K562 (cell line): Measurements from ENCODE around the gene DCPS. TPM values are rescaled to one million over a fixed set of nuclear protein-coding genes. Genes with fewer than 3 reads are reported as not detected.
A peak's percentile ranks its signal among the peaks of the same experiment; 100 is the strongest.

Experiments used
- ATAC-seq: fragments of 200-7000 bp; cut with Tn5 transposase; 3 replicates; pipeline ENCODE4 v1.9.1; 2020; ENCODE audit warnings: moderate library complexity
- BruUV-seq: library from RNA; stranded (reverse); fragments of 400-500 nt; replicated peaks from 2 replicates; lab custom pipeline; 2021; lab: Mats Ljungman, UMichigan
- CTCF ChIA-PET: fragments of 300-600 bp; formaldehyde crosslinking; extraction: SDS; loops from one replicate; lab custom pipeline; 2021; ENCODE audit warnings: low intra/inter-chr PET ratio; lab: Yijun Ruan, JAX
- POLR2A ChIA-PET: fragments of 300-600, 350-650 bp; sonication (Branson Sonifier 250); formaldehyde crosslinking; extraction: SDS; loops from one replicate; lab custom pipeline; 2021; ENCODE audit warnings: antibody characterized with exemption, inconsistent platforms; lab: Yijun Ruan, JAX
- DNase-seq, 4 experiments: peaks; one replicate each; pipeline versions ENCODE4 v3.0.0 to v3.0.0-alpha.2; 2011 to 2018; ENCODE audit warnings: low spot score in 3 of 4, mixed read lengths in 3 of 4; ENCODE audit errors: extremely low read depth in 1 of 4
- FAIRE-seq: peaks from 2 replicates; lab custom pipeline; 2011; peaks lifted over from hg19 to GRCh38; lab: Jason Lieb, UNC
- H2AFZ ChIP-seq: 2 replicates; pipeline ENCODE4 v1.6.0; 2011; ENCODE audit warnings: low read depth, low read length, control low read depth, inconsistent platforms
- H3K27ac ChIP-seq: fragments of 200-600 bp; 3 replicates; pipeline ENCODE4 v1.8.0; 2011; ENCODE audit warnings: low read depth, mild to moderate bottlenecking, control low read depth, inconsistent platforms, low read length, moderate library complexity, mixed read lengths; ENCODE audit errors: extremely low read depth
- H3K27me3 ChIP-seq, 2 experiments: fragments of 300-600 bp in 1 of 2; 2 replicates in 1 of 2; 3 replicates in 1 of 2; pipeline versions ENCODE4 v1.6.0 to v1.8.0; 2011; ENCODE audit warnings: inconsistent platforms in 2 of 2, low read length in 2 of 2, mild to moderate bottlenecking in 1 of 2, mixed read lengths in 1 of 2, moderate library complexity in 1 of 2; ENCODE audit not compliant: control insufficient read depth in 2 of 2, insufficient read depth in 2 of 2
- H3K36me3 ChIP-seq: fragments of 300-600 bp; 3 replicates; pipeline ENCODE4 v1.8.0; 2011; ENCODE audit warnings: mild to moderate bottlenecking, low read length, inconsistent platforms; ENCODE audit not compliant: control insufficient read depth, insufficient read depth
- H3K4me1 ChIP-seq, 2 experiments: fragments of 200-600 bp in 1 of 2; replicated peaks in 1 of 2; 2 replicates in 1 of 2; 3 replicates in 1 of 2; pipeline versions ENCODE4 v1.5.1 to v1.8.0; 2011; ENCODE audit warnings: inconsistent platforms in 2 of 2, low read length in 2 of 2, mild to moderate bottlenecking in 1 of 2, mixed read lengths in 1 of 2, moderate library complexity in 1 of 2; ENCODE audit not compliant: control insufficient read depth in 2 of 2, insufficient read depth in 2 of 2
- H3K4me2 ChIP-seq: 2 replicates; pipeline ENCODE4 v1.6.1; 2011; ENCODE audit warnings: low read length, control low read depth, inconsistent platforms, mixed read lengths; ENCODE audit not compliant: insufficient read depth
- H3K4me3 ChIP-seq: fragments of 200-600 bp; sonication (generic), shearing (Covaris generic); 2 replicates; pipeline ENCODE4 v1.5.1; 2016; ENCODE audit warnings: control low read depth, inconsistent platforms
- H3K79me2 ChIP-seq: fragments of 200-600 bp; 3 replicates; pipeline ENCODE4 v1.8.0; 2011; ENCODE audit warnings: low read length, inconsistent platforms; ENCODE audit not compliant: control insufficient read depth, insufficient read depth
- H3K9ac ChIP-seq, 2 experiments: 2 replicates each; pipeline versions ENCODE4 v1.6.0 to v1.6.1; 2011; ENCODE audit warnings: low read depth in 2 of 2, low read length in 2 of 2, control low read depth in 1 of 2, inconsistent platforms in 1 of 2, mild to moderate bottlenecking in 1 of 2, mixed read lengths in 1 of 2; ENCODE audit not compliant: insufficient read depth in 1 of 2
- H3K9me1 ChIP-seq: one replicate; pipeline ENCODE4 v1.6.0; 2011; ENCODE audit warnings: inconsistent platforms, mild to moderate bottlenecking, low read length, moderate library complexity; ENCODE audit not compliant: control insufficient read depth, insufficient read depth
- H3K9me3 ChIP-seq: replicated peaks from 2 replicates; pipeline ENCODE4 v1.5.1; 2011; ENCODE audit warnings: low read depth, low read length, inconsistent platforms; ENCODE audit not compliant: control insufficient read depth, insufficient read depth
- H4K20me1 ChIP-seq: replicated peaks from 2 replicates; pipeline ENCODE4 v1.6.1; 2011; ENCODE audit warnings: low read length, inconsistent platforms, mixed read lengths; ENCODE audit not compliant: control insufficient read depth, insufficient read depth
- ASH1L ChIP-seq: fragments of 450-650 bp; IDR thresholded peaks from 2 replicates; pipeline ENCODE4 v1.6.1; 2018; ENCODE audit warnings: borderline replicate concordance, mild to moderate bottlenecking, low read depth; ENCODE audit not compliant: partially characterized antibody
- BRCA1 ChIP-seq, 2 experiments: fragments of 450-650 bp in 1 of 2; sonication (generic) in 1 of 2; formaldehyde crosslinking in 1 of 2; IDR thresholded peaks; 2 replicates each; pipeline versions ENCODE4 v1.5.0 to v1.6.1; 2017 to 2020; ENCODE audit warnings: mild to moderate bottlenecking in 1 of 2, missing genetic modification reagents in 1 of 2
- FOS ChIP-seq: IDR thresholded peaks from 3 replicates; pipeline ENCODE4 v1.6.1; 2011; ENCODE audit not compliant: insufficient read length; ENCODE audit errors: extremely low read depth
- HEY1 ChIP-seq: fragments of 250-450 bp; sonication (Bioruptor Pico); IDR thresholded peaks from 2 replicates; pipeline ENCODE4 v1.5.0; 2020; ENCODE audit warnings: mild to moderate bottlenecking, moderate library complexity, borderline replicate concordance
- HMG20A ChIP-seq: fragments of 450-650 bp; formaldehyde crosslinking; conservative IDR thresholded peaks from 2 replicates; pipeline ENCODE4 v1.4.0; 2020; ENCODE audit warnings: mild to moderate bottlenecking, mixed read lengths
- HMGN3 ChIP-seq: IDR thresholded peaks from 2 replicates; pipeline ENCODE4 v1.6.1; 2011; ENCODE audit warnings: borderline replicate concordance, low read depth, mild to moderate bottlenecking, mixed read lengths, low read length; ENCODE audit not compliant: insufficient read length; ENCODE audit errors: extremely low read depth
- KDM5B ChIP-seq: fragments of 200-600 bp; sonication (generic); IDR thresholded peaks from 2 replicates; pipeline ENCODE4 v1.6.1; 2012; ENCODE audit warnings: low read depth, mild to moderate bottlenecking, moderate library complexity, low read length, control low read depth, inconsistent platforms; ENCODE audit not compliant: insufficient replicate concordance
- RCOR1 ChIP-seq, 2 experiments: IDR thresholded peaks; 2 replicates each; pipeline ENCODE4 v1.6.1; 2012; ENCODE audit warnings: low read depth in 2 of 2, low read length in 2 of 2, borderline replicate concordance in 1 of 2, improper control_type of control experiment in 1 of 2
- SLC30A9 ChIP-seq: fragments of 250-450 bp; sonication (Bioruptor Pico); IDR thresholded peaks from 2 replicates; pipeline ENCODE4 v1.8.0; 2022; ENCODE audit warnings: mild to moderate bottlenecking, moderate library complexity
- WGBS: fragments of 100-300 bp; shearing (Covaris generic); methylation state at CpG from one replicate; pipeline ENCODE4 v1.1.6; 2016; ENCODE audit warnings: low coverage, mixed read lengths; ENCODE audit not compliant: insufficient coverage; ENCODE audit errors: missing lambda C conversion rate; 5-methylcytosine and 5-hydroxymethylcytosine counted together
- in situ Hi-C: fragments of 300-500 bp; cut with MboI; formaldehyde crosslinking; loops from 4 replicates; pipeline ENCODE4 v1.15.0; 2018; ENCODE audit warnings: inconsistent platforms, mixed read lengths
- intact Hi-C: fragments of 100-400 bp; cut with micrococcal nuclease; formaldehyde crosslinking; loops from 2 replicates; pipeline ENCODE4 v1.14.2; 2022
- polyA plus RNA-seq, 8 experiments: library from polyadenylated mRNA; depleted of rRNA in 4 of 8; stranded (reverse) in 5 of 8; unstranded in 3 of 8; fragments of >200 nt; fragmentation: Nextera tagmentation in 2 of 8; fragmentation: Illumina TruSeq in 1 of 8; extraction: Ambion mirVana in 2 of 8; extraction: Trizol in 1 of 8; gene quantifications; 2 replicates each; pipeline versions ENCODE4 v1.2.1 to v1.2.3, GENCODE V29; 2011 to 2014; ENCODE audit warnings: inconsistent platforms in 1 of 8, missing spikeins in 1 of 8
- total RNA-seq, 7 experiments: library from RNA; depleted of rRNA in 6 of 7; stranded (reverse); fragments of >200 nt in 6 of 7; fragmentation: Illumina TruSeq in 2 of 7; extraction: Trizol in 2 of 7; gene quantifications; 2 replicates each; pipeline versions ENCODE4 v1.2.1 to v1.2.3, GENCODE V29; 2011 to 2021; ENCODE audit warnings: low replicate concordance in 1 of 7
- TF ChIP-seq, protein P1 (sequence below): fragments of 250-450 bp; sonication (Bioruptor Pico); IDR thresholded peaks from 2 replicates; pipeline ENCODE4 v1.4.0; 2020
- TF ChIP-seq, protein P2 (sequence below): fragments of 450-650 bp; formaldehyde crosslinking; IDR thresholded peaks from 2 replicates; pipeline ENCODE4 v1.4.0; 2022; ENCODE audit warnings: missing genetic modification characterization

The DCPS gene
- total and polyA plus RNA-seq, 9 of the 15 experiments (the other 6 are each of a cell fraction or from before 2014, with no cell fraction given) = 8.7 to 38.1 (median 17.9) TPM

DNA sequence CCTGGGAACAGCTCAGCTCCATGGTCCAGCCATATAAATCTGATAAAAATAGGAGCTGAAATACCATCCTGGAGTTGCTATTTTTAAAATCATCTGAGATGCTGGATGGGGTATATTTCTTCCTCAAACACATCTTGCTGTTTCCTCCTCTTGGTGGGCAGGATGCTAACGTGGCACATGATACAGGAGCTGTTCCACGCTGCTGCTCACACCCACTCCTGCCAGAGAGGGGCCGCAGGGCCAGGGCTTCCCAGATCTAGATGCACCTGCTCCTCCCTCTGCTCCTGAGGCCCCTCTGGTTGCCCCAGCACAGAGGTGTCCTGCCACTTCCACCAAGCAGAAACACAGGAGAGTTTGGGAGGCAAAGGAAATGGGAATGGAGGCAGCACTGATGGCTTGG lies 48.3 kb downstream of the DCPS start:
- ATAC-seq (no peak), DNase-seq (no peak), FAIRE-seq (no peak)
- peaks cover 3% of the 10 kb centered on the region for H3K9me1 ChIP-seq
- ChIA-PET POLR2A (no interaction called here), CTCF (no interaction called here)
- in situ Hi-C loops (no loop called here), intact Hi-C loops (no loop called here)
- H3K27me3 ChIP-seq = no peaks in the 10 kb centered on the region
- H3K4me2 ChIP-seq = peak overlapping the region; percentile 26
- peak overlapping the region; percentile 18 to 30; a peak in 2 of 4 replicates for H3K9ac ChIP-seq
- H3K36me3 ChIP-seq = peaks cover 45% of the 10 kb centered on the region
- peak overlapping the region; percentile 94 for H3K27ac ChIP-seq
- BruUV-seq = no TSS peak
- 82% methylated on average over 3 of the region's 3 CpGs for WGBS
- H3K9me3 ChIP-seq = no peaks in the 10 kb centered on the region
- H2AFZ ChIP-seq = no peak overlapping the region
- no peaks in the 10 kb centered on the region for H4K20me1 ChIP-seq
- TF ChIP-seq HMGN3 (no peak), BRCA1 (IDR thresholded peaks at IDR 0.05) (no peak), BRCA1 (CRISPR knock-in tag; IDR thresholded peaks at IDR 0.05) (no peak)
- no peak overlapping the region for H3K4me3 ChIP-seq
- peaks cover 82% of the 10 kb centered on the region for H3K79me2 ChIP-seq
- H3K4me1 ChIP-seq = peaks cover 62 to 64% of the 10 kb centered on the region in 2 experiments

DNA sequence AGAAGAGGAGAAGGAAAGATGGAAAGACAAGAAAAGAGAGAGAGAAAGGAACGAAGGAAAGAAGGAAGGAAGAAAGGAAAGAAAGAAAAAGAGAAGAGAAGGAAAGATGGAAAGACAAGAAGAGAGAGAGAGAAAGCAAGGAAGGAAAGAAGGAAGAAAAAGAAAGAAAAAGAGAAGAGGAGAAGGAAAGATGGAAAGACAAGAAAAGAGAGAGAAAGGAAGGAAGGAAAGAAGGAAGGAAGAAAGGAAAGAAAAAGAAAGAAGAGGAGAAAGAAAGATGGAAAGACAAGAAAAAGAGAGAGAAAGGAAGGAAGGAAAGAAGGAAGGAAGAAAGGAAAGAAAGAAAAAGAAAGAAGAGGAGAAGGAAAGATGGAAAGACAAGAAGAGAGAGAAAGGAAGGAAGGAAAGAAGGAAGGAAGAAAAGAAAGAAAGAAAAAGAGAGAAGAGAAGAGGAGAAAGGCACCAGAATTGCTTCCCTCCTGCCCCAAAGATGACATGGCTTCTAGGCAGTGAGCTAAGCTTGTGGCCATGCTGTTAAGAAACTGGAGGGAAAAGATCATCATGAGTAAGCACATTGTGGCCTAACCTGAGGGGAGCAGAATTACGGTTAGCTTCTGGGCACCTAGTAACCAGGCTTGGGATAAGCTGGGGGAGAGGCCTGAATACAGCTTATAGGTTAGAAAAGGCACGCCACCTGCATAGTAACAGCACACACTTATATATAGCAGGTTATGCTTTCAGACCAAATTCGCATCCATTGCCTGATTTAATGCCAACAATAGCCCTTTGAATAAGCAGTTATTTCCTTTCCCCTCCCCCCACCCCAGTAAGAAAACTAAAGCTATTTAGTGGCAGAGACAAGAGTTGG lies 49.3 kb downstream of the DCPS start:
- Histone ChIP-seq H3K27ac (peak overlapping the region; percentile 94), H3K9me3 (no peaks in the 10 kb centered on the region), H3K9ac (peak overlapping the region; percentile 59 to 69; a peak in 3 of 4 replicates), H3K79me2 (peaks cover 75% of the 10 kb centered on the region), H3K27me3 (no peaks in the 10 kb centered on the region), H3K4me3 (no peak overlapping the region), H4K20me1 (no peaks in the 10 kb centered on the region), H3K36me3 (peaks cover 39% of the 10 kb centered on the region), H2AFZ (peak overlapping the region; percentile 48; the same call in 1 of the 2 replicates), H3K9me1 (no peaks in the 10 kb centered on the region), H3K4me2 (peak overlapping the region; percentile 59), H3K4me1 (peaks cover 54 to 59% of the 10 kb centered on the region in 2 experiments)
- CTCF ChIA-PET = no interaction called here
- ATAC-seq (peak; percentile 65), DNase-seq (peak; percentile 52 to 90 (median 68)), FAIRE-seq (peak; percentile 97)
- 8% methylated on average over 4 of the region's 4 CpGs for WGBS
- intact Hi-C loops = no loop called here
- BruUV-seq = no TSS peak
- in situ Hi-C loops = no loop called here
- POLR2A ChIA-PET = interaction anchor here (0.7 to 1.1 kb wide), 4 partner anchors 10 to 133 kb away, joined by 3 to 4 read pairs (median 3); partner anchors contain the start of gene DCPS
- no peak for TF ChIP-seq HEY1 (CRISPR knock-in tag)
- no peak for TF ChIP-seq SLC30A9 (CRISPR knock-in tag)
- TF ChIP-seq, protein P1, sequence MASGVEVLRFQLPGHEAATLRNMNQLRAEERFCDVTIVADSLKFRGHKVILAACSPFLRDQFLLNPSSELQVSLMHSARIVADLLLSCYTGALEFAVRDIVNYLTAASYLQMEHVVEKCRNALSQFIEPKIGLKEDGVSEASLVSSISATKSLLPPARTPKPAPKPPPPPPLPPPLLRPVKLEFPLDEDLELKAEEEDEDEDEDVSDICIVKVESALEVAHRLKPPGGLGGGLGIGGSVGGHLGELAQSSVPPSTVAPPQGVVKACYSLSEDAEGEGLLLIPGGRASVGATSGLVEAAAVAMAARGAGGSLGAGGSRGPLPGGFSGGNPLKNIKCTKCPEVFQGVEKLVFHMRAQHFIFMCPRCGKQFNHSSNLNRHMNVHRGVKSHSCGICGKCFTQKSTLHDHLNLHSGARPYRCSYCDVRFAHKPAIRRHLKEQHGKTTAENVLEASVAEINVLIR (CRISPR knock-in tag) = no peak
- peak; percentile 79 for TF ChIP-seq ASH1L
- no peak; a peak in 1 of 4 replicates for TF ChIP-seq RCOR1 (IDR thresholded peaks at IDR 0.05; ENCODE audit: borderline replicate concordance in 1 of 2, low read depth in 2 of 2, low read length in 2 of 2)
- no peak for TF ChIP-seq FOS
- no peak for TF ChIP-seq HMG20A (CRISPR knock-in tag)
- TF ChIP-seq KDM5B = no peak
- TF ChIP-seq, protein P2, sequence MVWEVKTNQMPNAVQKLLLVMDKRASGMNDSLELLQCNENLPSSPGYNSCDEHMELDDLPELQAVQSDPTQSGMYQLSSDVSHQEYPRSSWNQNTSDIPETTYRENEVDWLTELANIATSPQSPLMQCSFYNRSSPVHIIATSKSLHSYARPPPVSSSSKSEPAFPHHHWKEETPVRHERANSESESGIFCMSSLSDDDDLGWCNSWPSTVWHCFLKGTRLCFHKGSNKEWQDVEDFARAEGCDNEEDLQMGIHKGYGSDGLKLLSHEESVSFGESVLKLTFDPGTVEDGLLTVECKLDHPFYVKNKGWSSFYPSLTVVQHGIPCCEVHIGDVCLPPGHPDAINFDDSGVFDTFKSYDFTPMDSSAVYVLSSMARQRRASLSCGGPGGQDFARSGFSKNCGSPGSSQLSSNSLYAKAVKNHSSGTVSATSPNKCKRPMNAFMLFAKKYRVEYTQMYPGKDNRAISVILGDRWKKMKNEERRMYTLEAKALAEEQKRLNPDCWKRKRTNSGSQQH (CRISPR knock-in tag) = no peak
